ENCODE measurements around the gene POU1F1.
"Not testable (repeated sequence)": the region's sequence is repeated elsewhere in the genome, so short reads cannot be mapped to it uniquely, and the experiment has no call there.

GRCh38 chr3:87248231-87248630 is 28.2 kb downstream of the POU1F1 start:
- not testable (repeated sequence) for TF ChIP-seq CTCF (IDR thresholded peaks at IDR 0.05; ENCODE audit: low read depth, low read length); EZH2phosphoT487 (IDR thresholded peaks at IDR 0.05; ENCODE audit: low read depth)
